MCF 10A (cell line): Measurements from ENCODE around the gene CDK1. TPM values are rescaled to one million over a fixed set of nuclear protein-coding genes. Genes with fewer than 3 reads are reported as not detected.

Experiments
- BruUV-seq: library from RNA; stranded (reverse); fragments of 400-500 nt; replicated peaks from 2 replicates; lab custom pipeline; 2021; lab: Mats Ljungman, UMichigan
- CTCF ChIA-PET: fragments of 300-600 bp; sonication (Branson Sonifier 250); formaldehyde crosslinking; extraction: SDS; loops from one replicate; lab custom pipeline; 2021; ENCODE audit warnings: antibody characterized with exemption, inconsistent platforms; lab: Yijun Ruan, JAX
- POLR2A ChIA-PET: fragments of 300-600, 350-650 bp; sonication (Branson Sonifier 250); formaldehyde crosslinking; extraction: SDS; loops from one replicate; lab custom pipeline; 2020; ENCODE audit warnings: antibody characterized with exemption, inconsistent platforms; lab: Yijun Ruan, JAX
- DNase-seq: peaks from one replicate; pipeline ENCODE4 v3.0.0-alpha.2; 2018; ENCODE audit not compliant: unreplicated experiment
- H3K27ac Mint-ChIP-seq: one replicate; pipeline ENCODE4 v1.8.0; 2022; ENCODE audit warnings: mild to moderate bottlenecking, low read depth, mixed read lengths; ENCODE audit not compliant: unreplicated experiment
- H3K27me3 Mint-ChIP-seq: one replicate; pipeline ENCODE4 v1.8.0; 2022; ENCODE audit warnings: mixed read lengths; ENCODE audit not compliant: insufficient read depth, unreplicated experiment
- H3K36me3 Mint-ChIP-seq: one replicate; pipeline ENCODE4 v1.8.0; 2022; ENCODE audit warnings: mild to moderate bottlenecking, moderate library complexity, mixed read lengths; ENCODE audit not compliant: insufficient read depth, unreplicated experiment
- H3K4me1 Mint-ChIP-seq: one replicate; pipeline ENCODE4 v1.8.0; 2022; ENCODE audit warnings: mixed read lengths; ENCODE audit not compliant: insufficient read depth, unreplicated experiment
- H3K4me3 Mint-ChIP-seq: one replicate; pipeline ENCODE4 v1.8.0; 2022; ENCODE audit warnings: mild to moderate bottlenecking, moderate library complexity, mixed read lengths; ENCODE audit not compliant: unreplicated experiment
- H3K9me3 Mint-ChIP-seq: one replicate; pipeline ENCODE4 v1.8.0; 2022; ENCODE audit warnings: mixed read lengths; ENCODE audit not compliant: unreplicated experiment
- intact Hi-C: fragments of 100-400 bp; cut with micrococcal nuclease; formaldehyde crosslinking; loops from 2 replicates; pipeline ENCODE4 v1.14.1; 2022
- total RNA-seq: library from RNA; stranded (reverse); gene quantifications from 2 replicates; pipeline ENCODE4 v1.2.3, GENCODE V29; 2022
- TF ChIP-seq, protein P1 (sequence below): fragments of 200-600 bp; IDR thresholded peaks from one replicate; pipeline ENCODE4 v1.8.0; 2022; ENCODE audit warnings: antibody characterized with exemption, mild to moderate bottlenecking; ENCODE audit not compliant: unreplicated experiment

Gene CDK1
- total RNA-seq, 1 experiment from 2014 or later, result 48.8 TPM

GRCh38 chr10:60789340-60789739 is 11.1 kb downstream of the CDK1 start:
- H3K27me3 Mint-ChIP-seq, result no peaks in the 10 kb centered on the region
- TF ChIP-seq, protein P1, sequence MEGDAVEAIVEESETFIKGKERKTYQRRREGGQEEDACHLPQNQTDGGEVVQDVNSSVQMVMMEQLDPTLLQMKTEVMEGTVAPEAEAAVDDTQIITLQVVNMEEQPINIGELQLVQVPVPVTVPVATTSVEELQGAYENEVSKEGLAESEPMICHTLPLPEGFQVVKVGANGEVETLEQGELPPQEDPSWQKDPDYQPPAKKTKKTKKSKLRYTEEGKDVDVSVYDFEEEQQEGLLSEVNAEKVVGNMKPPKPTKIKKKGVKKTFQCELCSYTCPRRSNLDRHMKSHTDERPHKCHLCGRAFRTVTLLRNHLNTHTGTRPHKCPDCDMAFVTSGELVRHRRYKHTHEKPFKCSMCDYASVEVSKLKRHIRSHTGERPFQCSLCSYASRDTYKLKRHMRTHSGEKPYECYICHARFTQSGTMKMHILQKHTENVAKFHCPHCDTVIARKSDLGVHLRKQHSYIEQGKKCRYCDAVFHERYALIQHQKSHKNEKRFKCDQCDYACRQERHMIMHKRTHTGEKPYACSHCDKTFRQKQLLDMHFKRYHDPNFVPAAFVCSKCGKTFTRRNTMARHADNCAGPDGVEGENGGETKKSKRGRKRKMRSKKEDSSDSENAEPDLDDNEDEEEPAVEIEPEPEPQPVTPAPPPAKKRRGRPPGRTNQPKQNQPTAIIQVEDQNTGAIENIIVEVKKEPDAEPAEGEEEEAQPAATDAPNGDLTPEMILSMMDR, result no peak
- peaks cover 17% of the 10 kb centered on the region for H3K36me3 Mint-ChIP-seq
- H3K4me3 Mint-ChIP-seq, result no peak overlapping the region
- no peak for DNase-seq
- no peaks in the 10 kb centered on the region for H3K9me3 Mint-ChIP-seq
- intact Hi-C loops, result no loop called here
- POLR2A ChIA-PET, result interaction anchor here (8.8 kb wide), 1 partner anchor 10 kb away, joined by 74 read pairs; the partner anchor contains the start of gene CDK1
- BruUV-seq, result no TSS peak
- CTCF ChIA-PET, result interaction anchor here (1.9 kb wide), 1 partner anchor 11 kb away, joined by 7 read pairs; the partner anchor contains the start of gene CDK1
- peaks cover 53% of the 10 kb centered on the region for H3K4me1 Mint-ChIP-seq
- peak overlapping the region; percentile 89 for H3K27ac Mint-ChIP-seq

DNA sequence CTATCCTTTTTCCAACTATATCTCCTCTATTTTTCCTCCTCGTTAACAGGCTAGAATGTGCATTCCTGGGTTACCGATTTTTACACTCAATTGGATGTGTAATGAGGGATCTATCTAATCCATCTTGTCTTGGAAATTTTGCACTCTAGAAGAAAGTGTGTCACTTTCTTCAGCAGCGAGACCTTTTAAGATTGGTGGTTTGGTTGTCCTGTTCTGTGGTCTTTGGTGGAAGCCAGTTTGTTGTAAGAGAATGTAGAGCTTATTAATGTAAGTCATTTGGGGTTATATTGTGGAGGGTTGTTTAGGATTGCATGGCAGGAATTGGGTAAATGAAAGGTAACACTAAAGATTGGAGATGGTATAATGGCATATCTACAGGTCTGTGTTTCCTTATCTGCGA is 16.7 kb downstream of the CDK1 start:
- no peak for DNase-seq
- CTCF ChIA-PET, result interaction anchor here (0.6 kb wide), 1 partner anchor 9 kb away, joined by 3 read pairs; no protein-coding TSS in a partner anchor
- peak overlapping the region; percentile 11 for H3K27ac Mint-ChIP-seq
- BruUV-seq, result no TSS peak
- intact Hi-C loops, result no loop called here
- H3K4me1 Mint-ChIP-seq, result peaks cover 26% of the 10 kb centered on the region
- H3K27me3 Mint-ChIP-seq, result no peaks in the 10 kb centered on the region
- TF ChIP-seq, protein P1, result no peak
- H3K9me3 Mint-ChIP-seq, result no peaks in the 10 kb centered on the region
- peaks cover 17% of the 10 kb centered on the region for H3K36me3 Mint-ChIP-seq
- H3K4me3 Mint-ChIP-seq, result no peak overlapping the region
- POLR2A ChIA-PET, result interaction anchor here (0.6 to 8.8 kb wide), 3 partner anchors 11 to 1042 kb away, joined by 3 to 74 read pairs (median 34); partner anchors contain the start of gene CDK1

GRCh38 chr10:60795465-60796202 is 17.4 kb downstream of the CDK1 start:
- H3K4me1 Mint-ChIP-seq, result peaks cover 20% of the 10 kb centered on the region
- H3K27me3 Mint-ChIP-seq, result no peaks in the 10 kb centered on the region
- DNase-seq, result no peak
- peak overlapping the region; percentile 11 for H3K27ac Mint-ChIP-seq
- BruUV-seq, result no TSS peak
- no peak overlapping the region for H3K4me3 Mint-ChIP-seq
- ChIA-PET POLR2A (interaction anchor here (4.6 kb wide), 1 partner anchor 11 kb away, joined by 34 read pairs; no protein-coding TSS in a partner anchor), CTCF (interaction anchor here (0.6 kb wide), 1 partner anchor 10 kb away, joined by 3 read pairs; no protein-coding TSS in a partner anchor)
- H3K9me3 Mint-ChIP-seq, result no peaks in the 10 kb centered on the region
- intact Hi-C loops, result no loop called here
- TF ChIP-seq, protein P1, result no peak
- peaks cover 17% of the 10 kb centered on the region for H3K36me3 Mint-ChIP-seq

DNA sequence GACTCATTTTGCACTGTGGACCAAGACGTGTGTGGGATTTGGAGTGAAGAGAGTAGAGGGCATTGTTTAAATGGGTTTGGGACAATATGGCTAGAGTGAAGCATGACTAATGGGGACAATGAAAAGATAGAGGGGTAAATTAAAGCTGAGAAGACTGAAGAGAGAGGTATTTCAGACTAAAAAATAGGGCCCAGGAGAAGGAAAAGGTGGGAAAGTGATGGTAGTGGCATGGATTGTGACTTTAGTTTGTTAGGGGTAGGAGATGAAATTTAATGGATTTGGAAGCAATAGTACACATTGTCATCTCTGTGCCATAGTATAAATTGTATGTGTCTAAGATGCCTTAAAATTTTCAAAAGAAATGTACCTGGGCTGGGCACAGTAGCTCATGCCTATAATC is 18.2 kb downstream of the CDK1 start:
- no peak overlapping the region for H3K4me3 Mint-ChIP-seq
- intact Hi-C loops, result no loop called here
- peaks cover 17% of the 10 kb centered on the region for H3K36me3 Mint-ChIP-seq
- no peaks in the 10 kb centered on the region for H3K9me3 Mint-ChIP-seq
- BruUV-seq, result no TSS peak
- H3K27ac Mint-ChIP-seq, result no peak overlapping the region
- ChIA-PET CTCF (interaction anchor here (0.7 kb wide), 1 partner anchor 362 kb away, joined by 3 read pairs; no protein-coding TSS in a partner anchor), POLR2A (interaction anchor here (1.2 to 4.6 kb wide), 2 partner anchors 12 to 18 kb away, joined by 4 to 34 read pairs; partner anchors contain the start of gene CDK1)
- TF ChIP-seq, protein P1, result no peak
- H3K4me1 Mint-ChIP-seq, result peaks cover 18% of the 10 kb centered on the region
- DNase-seq, result no peak
- H3K27me3 Mint-ChIP-seq, result no peaks in the 10 kb centered on the region
